C4-2B (cell line): ENCODE measurements around the gene CRYGB.

Experiments used
- ZFX ChIP-seq: fragments of 450-650 bp; IDR thresholded peaks from 2 replicates; pipeline ENCODE4 v1.6.1; 2017
- TF ChIP-seq, protein P1 (sequence below): fragments of 450-650 bp; conservative IDR thresholded peaks from 2 replicates; pipeline ENCODE4 v1.5.1; 2017; ENCODE audit warnings: mild to moderate bottlenecking

DNA sequence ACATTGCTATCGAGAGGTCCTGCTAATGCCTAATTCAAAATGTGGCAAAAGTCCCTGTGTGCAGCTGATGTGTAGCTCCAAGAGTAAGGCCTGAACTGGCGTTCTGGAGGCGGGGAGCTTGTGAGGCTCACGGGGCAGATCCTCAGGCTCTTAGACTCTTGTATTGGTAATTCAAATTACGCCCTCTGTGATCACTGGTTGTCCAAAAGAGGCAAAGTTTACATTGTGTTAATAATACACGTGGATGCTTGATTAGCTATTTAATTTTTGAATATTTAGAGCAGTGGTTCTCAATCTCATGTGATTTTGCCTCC lies 29.8 kb upstream of the CRYGB start:
- TF ChIP-seq, protein P1, sequence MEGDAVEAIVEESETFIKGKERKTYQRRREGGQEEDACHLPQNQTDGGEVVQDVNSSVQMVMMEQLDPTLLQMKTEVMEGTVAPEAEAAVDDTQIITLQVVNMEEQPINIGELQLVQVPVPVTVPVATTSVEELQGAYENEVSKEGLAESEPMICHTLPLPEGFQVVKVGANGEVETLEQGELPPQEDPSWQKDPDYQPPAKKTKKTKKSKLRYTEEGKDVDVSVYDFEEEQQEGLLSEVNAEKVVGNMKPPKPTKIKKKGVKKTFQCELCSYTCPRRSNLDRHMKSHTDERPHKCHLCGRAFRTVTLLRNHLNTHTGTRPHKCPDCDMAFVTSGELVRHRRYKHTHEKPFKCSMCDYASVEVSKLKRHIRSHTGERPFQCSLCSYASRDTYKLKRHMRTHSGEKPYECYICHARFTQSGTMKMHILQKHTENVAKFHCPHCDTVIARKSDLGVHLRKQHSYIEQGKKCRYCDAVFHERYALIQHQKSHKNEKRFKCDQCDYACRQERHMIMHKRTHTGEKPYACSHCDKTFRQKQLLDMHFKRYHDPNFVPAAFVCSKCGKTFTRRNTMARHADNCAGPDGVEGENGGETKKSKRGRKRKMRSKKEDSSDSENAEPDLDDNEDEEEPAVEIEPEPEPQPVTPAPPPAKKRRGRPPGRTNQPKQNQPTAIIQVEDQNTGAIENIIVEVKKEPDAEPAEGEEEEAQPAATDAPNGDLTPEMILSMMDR, result no peak
- no peak for TF ChIP-seq ZFX
